HCT116 (cell line): ENCODE results near the gene SNIP1. TPM values are rescaled to one million over a fixed set of nuclear protein-coding genes. Genes with fewer than 3 reads are reported as not detected.

Experiments
- ATAC-seq: fragments of 200-7000 bp; cut with Tn5 transposase; 2 replicates; pipeline ENCODE4 v1.9.1; 2020; ENCODE audit warnings: mild to moderate bottlenecking, moderate library complexity
- BruUV-seq: library from RNA; stranded (reverse); fragments of 400-500 nt; replicated peaks from 2 replicates; lab custom pipeline; 2021; lab: Mats Ljungman, UMichigan
- CTCF ChIA-PET: fragments of 300-600 bp; sonication (Branson Sonifier 250); formaldehyde crosslinking; loops from one replicate; lab custom pipeline; 2021; ENCODE audit warnings: antibody characterized with exemption; lab: Charles Lee
- POLR2A ChIA-PET: fragments of 300-600, 350-600 bp; sonication (Branson Sonifier 250); formaldehyde crosslinking; loops from one replicate; lab custom pipeline; 2021; ENCODE audit warnings: antibody characterized with exemption; lab: Charles Lee
- RAD21 ChIA-PET, 2 experiments: fragments of 300-600 bp; sonication (Branson Sonifier 250); formaldehyde crosslinking; loops; one replicate each; lab custom pipeline; 2023; ENCODE audit warnings: low total read pairs in 2 of 2; ENCODE audit not compliant: uncharacterized antibody in 2 of 2, unreplicated experiment in 2 of 2, low non-redundant PET in 1 of 2; lab: Charles Lee
- DNase-seq: peaks from one replicate; pipeline ENCODE4 v3.0.0-alpha.2; 2010; ENCODE audit warnings: low read depth, low spot score
- H2AFZ ChIP-seq: fragments of 200-600 bp; shearing (Covaris generic), sonication (generic); 2 replicates; pipeline ENCODE4 v1.6.1; 2017; ENCODE audit warnings: low read depth, mixed run types, mixed read lengths, antibody characterized with exemption, low read length; ENCODE audit not compliant: poor library complexity, severe bottlenecking
- H3K27ac ChIP-seq: 2 replicates; pipeline ENCODE4 v1.5.1; 2012; ENCODE audit warnings: low read depth, low read length
- H3K27me3 ChIP-seq: fragments of 200-600 bp; sonication (generic); 2 replicates; pipeline ENCODE4 v1.6.1; 2016; ENCODE audit warnings: mixed run types, low read length, mixed read lengths; ENCODE audit not compliant: insufficient read depth
- H3K36me3 ChIP-seq, 2 experiments: fragments of 200-500 bp in 1 of 2; fragments of 200-600 bp in 1 of 2; sonication (Bioruptor generic) in 1 of 2; sonication (generic) in 1 of 2; 2 replicates each; pipeline versions ENCODE4 v1.5.1 to v1.6.1; 2014 to 2016; ENCODE audit warnings: low read length in 2 of 2, inconsistent platforms in 1 of 2, mixed read lengths in 1 of 2, mixed run types in 1 of 2; ENCODE audit not compliant: insufficient read depth in 2 of 2, control insufficient read depth in 1 of 2
- H3K4me1 ChIP-seq, 2 experiments: fragments of 200-600 bp in 1 of 2; sonication (generic) in 1 of 2; 2 replicates each; pipeline versions ENCODE4 v1.5.1 to v1.6.1; 2012 to 2017; ENCODE audit warnings: low read length in 2 of 2, inconsistent platforms in 1 of 2, mild to moderate bottlenecking in 1 of 2, mixed read lengths in 1 of 2, mixed run types in 1 of 2, moderate library complexity in 1 of 2; ENCODE audit not compliant: insufficient read depth in 2 of 2, control insufficient read depth in 1 of 2
- H3K4me2 ChIP-seq: fragments of 200-600 bp; sonication (generic); 2 replicates; pipeline ENCODE4 v1.6.1; 2017; ENCODE audit warnings: mixed run types, low read length, mixed read lengths
- H3K4me3 ChIP-seq, 2 experiments: fragments of 200-600 bp in 1 of 2; sonication (generic) in 1 of 2; replicated peaks in 1 of 2; 2 replicates each; pipeline ENCODE4 v1.5.1; 2011 to 2016; ENCODE audit warnings: low read length in 2 of 2, control low read depth in 1 of 2, low read depth in 1 of 2, mild to moderate bottlenecking in 1 of 2, mixed read lengths in 1 of 2, mixed run types in 1 of 2
- H3K79me2 ChIP-seq: fragments of 200-600 bp; sonication (generic); 2 replicates; pipeline ENCODE4 v1.6.1; 2017; ENCODE audit warnings: mild to moderate bottlenecking, mixed run types, low read length, moderate library complexity, mixed read lengths; ENCODE audit not compliant: insufficient read depth
- H3K9ac ChIP-seq: fragments of 200-600 bp; sonication (generic); 2 replicates; pipeline ENCODE4 v1.6.1; 2016; ENCODE audit warnings: low read length, mixed read lengths
- H3K9me2 ChIP-seq: fragments of 200-600 bp; sonication (generic), shearing (Covaris generic); 2 replicates; pipeline ENCODE4 v1.6.1; 2017; ENCODE audit warnings: mixed run types, mild to moderate bottlenecking, moderate library complexity; ENCODE audit not compliant: insufficient read depth
- H3K9me3 ChIP-seq, 2 experiments: fragments of 200-500 bp in 1 of 2; fragments of 200-600 bp in 1 of 2; sonication (Bioruptor generic) in 1 of 2; sonication (generic) in 1 of 2; 2 replicates each; pipeline ENCODE4 v1.6.1; 2014 to 2017; ENCODE audit warnings: low read length in 2 of 2, mixed read lengths in 2 of 2, inconsistent platforms in 1 of 2, low read depth in 1 of 2, mild to moderate bottlenecking in 1 of 2, mixed run types in 1 of 2, moderate library complexity in 1 of 2; ENCODE audit not compliant: control insufficient read depth in 1 of 2, insufficient read depth in 1 of 2
- H4K20me1 ChIP-seq: fragments of 200-600 bp; sonication (generic), shearing (Covaris generic); 2 replicates; pipeline ENCODE4 v1.6.1; 2017; ENCODE audit warnings: mixed run types, mild to moderate bottlenecking, moderate library complexity; ENCODE audit not compliant: insufficient read depth
- ATF3 ChIP-seq: IDR thresholded peaks from 2 replicates; pipeline ENCODE4 v1.6.1; 2012
- CBX3 ChIP-seq: IDR thresholded peaks from 2 replicates; pipeline ENCODE4 v1.6.1; 2012; ENCODE audit warnings: low read depth
- CEBPB ChIP-seq: IDR thresholded peaks from 2 replicates; pipeline ENCODE4 v1.6.1; 2012; ENCODE audit warnings: low read depth
- CTCF ChIP-seq, 3 experiments: fragments of 200-600 bp in 1 of 3; sonication (generic) in 1 of 3; IDR thresholded peaks in 2 of 3; conservative IDR thresholded peaks in 1 of 3; 2 replicates each; pipeline ENCODE4 v1.5.1; 2012 to 2017; ENCODE audit warnings: low read depth in 2 of 3, low read length in 2 of 3, antibody characterized with exemption in 1 of 3, borderline replicate concordance in 1 of 3, control low read depth in 1 of 3, mild to moderate bottlenecking in 1 of 3, mixed read lengths in 1 of 3, mixed run types in 1 of 3, moderate library complexity in 1 of 3; ENCODE audit not compliant: insufficient read depth in 1 of 3
- EGR1 ChIP-seq: IDR thresholded peaks from 2 replicates; pipeline ENCODE4 v1.6.1; 2012; ENCODE audit warnings: low read depth
- ELF1 ChIP-seq: IDR thresholded peaks from 2 replicates; pipeline ENCODE4 v1.6.1; 2012; ENCODE audit warnings: low read depth, borderline replicate concordance
- EZH2phosphoT487 ChIP-seq: fragments of 200-600 bp; IDR thresholded peaks from 2 replicates; pipeline ENCODE4 v1.6.1; 2018; ENCODE audit warnings: antibody characterized with exemption, borderline replicate concordance
- JUND ChIP-seq: IDR thresholded peaks from 2 replicates; pipeline ENCODE4 v1.6.1; 2012
- MAX ChIP-seq: IDR thresholded peaks from 2 replicates; pipeline ENCODE4 v1.6.1; 2012
- POLR2A ChIP-seq: IDR thresholded peaks from 2 replicates; pipeline ENCODE4 v1.7.0; 2011; ENCODE audit warnings: borderline replicate concordance; ENCODE audit not compliant: insufficient read depth, insufficient read length; ENCODE audit errors: extremely low read depth
- RAD21 ChIP-seq: IDR thresholded peaks from 2 replicates; pipeline ENCODE4 v1.6.1; 2012; ENCODE audit warnings: low read depth, mild to moderate bottlenecking
- SP1 ChIP-seq: IDR thresholded peaks from 2 replicates; pipeline ENCODE4 v1.6.1; 2012; ENCODE audit warnings: low read depth
- ZBTB33 ChIP-seq: IDR thresholded peaks from 2 replicates; pipeline ENCODE4 v1.6.1; 2011; ENCODE audit warnings: mild to moderate bottlenecking, low read length, moderate library complexity; ENCODE audit not compliant: insufficient replicate concordance; ENCODE audit errors: extremely low read depth
- ZNF274 ChIP-seq: fragments of 200-500 bp; sonication (Bioruptor generic); IDR thresholded peaks from 2 replicates; pipeline ENCODE4 v1.6.1; 2014; ENCODE audit warnings: mild to moderate bottlenecking, low read depth, low read length, inconsistent platforms
- intact Hi-C: fragments of 100-400 bp; cut with micrococcal nuclease; formaldehyde crosslinking; loops from 2 replicates; pipeline ENCODE4 v1.10.0; 2022
- total RNA-seq: library from RNA; stranded (reverse); gene quantifications from one replicate; pipeline ENCODE4 v1.2.1, GENCODE V29; 2021; ENCODE audit not compliant: unreplicated experiment

Gene SNIP1
- total RNA-seq, 1 experiment from 2014 or later, result 18.8 TPM

GRCh38 chr1:37544530-37544929, 9.6 kb downstream of the SNIP1 start:
- H3K79me2 ChIP-seq, result peaks cover 30% of the 10 kb centered on the region
- no peaks in the 10 kb centered on the region for H3K9me2 ChIP-seq
- no peaks in the 10 kb centered on the region for H3K4me1 ChIP-seq
- H3K9ac ChIP-seq, result no peak overlapping the region
- ATAC-seq, result no peak
- no peak for TF ChIP-seq EZH2phosphoT487
- no peak for TF ChIP-seq SP1
- TF ChIP-seq ELF1, result no peak
- TF ChIP-seq CBX3, result no peak
- no peak for TF ChIP-seq RAD21
- no peak for TF ChIP-seq CTCF (IDR thresholded peaks at IDR 0.05 in 2 of 3, conservative IDR thresholded peaks at IDR 0.05 in 1 of 3; ENCODE audit: borderline replicate concordance in 1 of 3, insufficient read depth in 1 of 3, low read depth in 2 of 3, low read length in 2 of 3)
- no peak for TF ChIP-seq ZNF274
- no peak for TF ChIP-seq ATF3
- TF ChIP-seq POLR2A, result no peak
- TF ChIP-seq JUND, result no peak
- TF ChIP-seq MAX, result no peak
- TF ChIP-seq EGR1, result no peak
- no peak for TF ChIP-seq CEBPB
- no peak for TF ChIP-seq ZBTB33
- H3K4me2 ChIP-seq, result no peak overlapping the region
- no peaks in the 10 kb centered on the region for H3K27me3 ChIP-seq
- intact Hi-C loops, result no loop called here
- RAD21 ChIA-PET, result no interaction called here
- no peak overlapping the region for H3K27ac ChIP-seq
- no peaks in the 10 kb centered on the region for H3K9me3 ChIP-seq
- H3K36me3 ChIP-seq, result peaks cover 26 to 40% of the 10 kb centered on the region in 2 experiments
- DNase-seq, result no peak
- no peak overlapping the region for H3K4me3 ChIP-seq
- BruUV-seq, result no TSS peak
- CTCF ChIA-PET, result no interaction called here
- POLR2A ChIA-PET, result no interaction called here
- H4K20me1 ChIP-seq, result no peaks in the 10 kb centered on the region
- H2AFZ ChIP-seq, result no peak overlapping the region
